HG03175 (cell line): Measurements from ENCODE around the gene SLC5A10.
"Not testable (repeated sequence)": the region's sequence is repeated elsewhere in the genome, so short reads cannot be mapped to it uniquely, and the experiment has no call there.

Experiments
- ATAC-seq: cut with Tn5 transposase; IDR thresholded peaks from one replicate; pipeline ENCODE4 v1.9.1; 2021; ENCODE audit warnings: mild to moderate bottlenecking, moderate library complexity; ENCODE audit not compliant: unreplicated experiment

SLC5A10 gene

GRCh38 chr17:18951941-18952842 is at the start of gene SLC5A10:
Gene SLC5A10, plus strand, starts transcription at chr17:18952165. Its CDS starts 41 bp downstream, at chr17:18952206.
- no peak for ATAC-seq

- ATAC-seq = no peak
These were observed 47.5 kb upstream of the SLC5A10 start for GRCh38 chr17:18904482-18904881.

GRCh38 chr17:18905226-18905625 is 46.7 kb upstream of the SLC5A10 start:
- ATAC-seq = no peak

- no peak for ATAC-seq
These were observed 41.6 kb upstream of the SLC5A10 start for GRCh38 chr17:18910326-18910725.

- no peak for ATAC-seq
These were observed 41.1 kb upstream of the SLC5A10 start for GRCh38 chr17:18910881-18911280.

- ATAC-seq = no peak
These were observed 35.0 kb upstream of the SLC5A10 start for GRCh38 chr17:18916816-18917500.

GRCh38 chr17:18917506-18918032 is 34.4 kb upstream of the SLC5A10 start:
- ATAC-seq = no peak

- no peak for ATAC-seq
These were observed 32.0 kb upstream of the SLC5A10 start for GRCh38 chr17:18919963-18920362.

GRCh38 chr17:18920911-18921441 is 31.0 kb upstream of the SLC5A10 start:
- peak; percentile 39 for ATAC-seq

- ATAC-seq = no peak
These were observed 30.5 kb upstream of the SLC5A10 start for GRCh38 chr17:18921485-18921884.

GRCh38 chr17:18921912-18922451 is 30.0 kb upstream of the SLC5A10 start:
- peak; percentile 76 for ATAC-seq

GRCh38 chr17:18922596-18922995 is 29.4 kb upstream of the SLC5A10 start:
- ATAC-seq = not testable (repeated sequence)

- ATAC-seq = no peak
These were observed 26.8 kb upstream of the SLC5A10 start for GRCh38 chr17:18925187-18925586.

GRCh38 chr17:18928628-18929125 is 23.3 kb upstream of the SLC5A10 start:
- no peak for ATAC-seq

- no peak for ATAC-seq
These were observed 19.5 kb upstream of the SLC5A10 start for GRCh38 chr17:18932360-18933055.

- ATAC-seq = no peak
These were observed 18.6 kb upstream of the SLC5A10 start for GRCh38 chr17:18933102-18934058.

GRCh38 chr17:18937981-18938691 is 13.8 kb upstream of the SLC5A10 start:
- ATAC-seq = no peak

- no peak for ATAC-seq
These were observed 13.3 kb upstream of the SLC5A10 start for GRCh38 chr17:18938692-18939023.

GRCh38 chr17:18944646-18945045 is 7.3 kb upstream of the SLC5A10 start:
- ATAC-seq = no peak
